ENCODE results near the gene HNRNPAB.
"Not testable (repeated sequence)": the region's sequence is repeated elsewhere in the genome, so short reads cannot be mapped to it uniquely, and the experiment has no call there.

The HNRNPAB gene

GRCh38 chr5:178229111-178229510, 24.8 kb downstream of the HNRNPAB start:
- DNase-seq (ENCODE audit: low read depth, low spot score), result not testable (repeated sequence)

GRCh38 chr5:178229861-178230260, 25.5 kb downstream of the HNRNPAB start:
- no peak for DNase-seq (ENCODE audit: low read depth, low spot score)

GRCh38 chr5:178230879-178231538, 26.7 kb downstream of the HNRNPAB start:
- no peak for DNase-seq (ENCODE audit: low read depth, low spot score)

- DNase-seq (ENCODE audit: low read depth, low spot score), result no peak
Measured at GRCh38 chr5:178231539-178232123, 27.3 kb downstream of the HNRNPAB start.

GRCh38 chr5:178232124-178232919, 28.0 kb downstream of the HNRNPAB start, which contains the start of gene PHYKPL:
Gene PHYKPL (minus strand): TSS chr5:178232802. CDS start chr5:178232550, 252 bp downstream.
- no peak for DNase-seq (ENCODE audit: low read depth, low spot score)

- DNase-seq (ENCODE audit: low read depth, low spot score), result no peak
Measured at GRCh38 chr5:178232920-178233429, 28.6 kb downstream of the HNRNPAB start.

- no peak for DNase-seq (ENCODE audit: low read depth, low spot score)
Measured at GRCh38 chr5:178234121-178234749, 29.9 kb downstream of the HNRNPAB start.

GRCh38 chr5:178234750-178235587, 30.6 kb downstream of the HNRNPAB start:
- no peak for DNase-seq (ENCODE audit: low read depth, low spot score)

GRCh38 chr5:178235588-178235974, 31.2 kb downstream of the HNRNPAB start:
- DNase-seq (ENCODE audit: low read depth, low spot score), result no peak

GRCh38 chr5:178236126-178236525, 31.8 kb downstream of the HNRNPAB start:
- no peak for DNase-seq (ENCODE audit: low read depth, low spot score)

GRCh38 chr5:178236679-178237078, 32.3 kb downstream of the HNRNPAB start:
- no peak for DNase-seq (ENCODE audit: low read depth, low spot score)

GRCh38 chr5:178237431-178238312, 33.3 kb downstream of the HNRNPAB start:
- no peak for DNase-seq (ENCODE audit: low read depth, low spot score)

GRCh38 chr5:178238313-178238635, 33.9 kb downstream of the HNRNPAB start:
- DNase-seq (ENCODE audit: low read depth, low spot score), result no peak

- DNase-seq (ENCODE audit: low read depth, low spot score), result no peak
Measured at GRCh38 chr5:178238711-178239592, 34.6 kb downstream of the HNRNPAB start.

- not testable (repeated sequence) for DNase-seq (ENCODE audit: low read depth, low spot score)
Measured at GRCh38 chr5:178239626-178240301, 35.4 kb downstream of the HNRNPAB start.

- DNase-seq (ENCODE audit: low read depth, low spot score), result no peak
Measured at GRCh38 chr5:178240341-178240741, 36.0 kb downstream of the HNRNPAB start.

GRCh38 chr5:178240766-178241165, 36.4 kb downstream of the HNRNPAB start:
- DNase-seq (ENCODE audit: low read depth, low spot score), result no peak

- DNase-seq (ENCODE audit: low read depth, low spot score), result no peak
Measured at GRCh38 chr5:178241231-178241663, 36.9 kb downstream of the HNRNPAB start.
